SK-N-SH (cell line): ENCODE results near the gene PHF12.

ENCODE experiments used
- CTCF ChIP-seq: fragments of 200-600 bp; sonication (generic); IDR thresholded peaks from 2 replicates; pipeline ENCODE4 v1.6.1; 2017; ENCODE audit warnings: antibody characterized with exemption, mild to moderate bottlenecking, moderate library complexity
- ELF1 ChIP-seq: IDR thresholded peaks from 2 replicates; pipeline ENCODE4 v1.4.0; 2012
- EZH2phosphoT487 ChIP-seq: fragments of 200-600 bp; sonication (generic); IDR thresholded peaks from 2 replicates; pipeline ENCODE4 v1.6.1; 2017; ENCODE audit warnings: low read depth, mixed run types, mild to moderate bottlenecking, antibody characterized with exemption, moderate library complexity, borderline replicate concordance
- MAX ChIP-seq: IDR thresholded peaks from 2 replicates; pipeline ENCODE4 v1.4.0; 2012; ENCODE audit warnings: low read depth
- MXI1 ChIP-seq: IDR thresholded peaks from 2 replicates; pipeline ENCODE4 v1.6.1; 2012; ENCODE audit warnings: mild to moderate bottlenecking, low read depth, low read length, improper control_type of control experiment
- RAD21 ChIP-seq: IDR thresholded peaks from 2 replicates; pipeline ENCODE4 v1.6.1; 2012; ENCODE audit warnings: mild to moderate bottlenecking, low read length
- RCOR1 ChIP-seq: fragments of 150-350 bp; IDR thresholded peaks from 2 replicates; pipeline ENCODE4 v1.6.1; 2017; ENCODE audit warnings: antibody characterized with exemption, low read length
- RFX5 ChIP-seq: IDR thresholded peaks from 2 replicates; pipeline ENCODE4 v1.6.1; 2012; ENCODE audit warnings: mild to moderate bottlenecking, improper control_type of control experiment, low read length
- RXRA ChIP-seq: IDR thresholded peaks from 2 replicates; pipeline ENCODE4 v1.4.0; 2012; ENCODE audit warnings: low read depth, mild to moderate bottlenecking, borderline replicate concordance
- SIN3A ChIP-seq: IDR thresholded peaks from 2 replicates; pipeline ENCODE4 v1.6.1; 2012; ENCODE audit warnings: low read depth, mild to moderate bottlenecking, low read length, moderate library complexity, borderline replicate concordance
- TAF1 ChIP-seq: IDR thresholded peaks from 2 replicates; pipeline ENCODE4 v1.6.1; 2012; ENCODE audit warnings: low read depth, mild to moderate bottlenecking, low read length, moderate library complexity, borderline replicate concordance
- TEAD4 ChIP-seq: IDR thresholded peaks from 2 replicates; pipeline ENCODE4 v1.4.0; 2012; ENCODE audit warnings: mild to moderate bottlenecking, borderline replicate concordance; ENCODE audit not compliant: insufficient read depth
- YY1 ChIP-seq: IDR thresholded peaks from 2 replicates; pipeline ENCODE4 v1.4.0; 2012; ENCODE audit warnings: low read depth, mild to moderate bottlenecking

- TF ChIP-seq RCOR1 (no peak), SIN3A (no peak), RFX5 (no peak), YY1 (no peak), CTCF (no peak), TAF1 (no peak), MXI1 (no peak), MAX (no peak), RXRA (no peak), RAD21 (no peak), ELF1 (no peak), EZH2phosphoT487 (no peak), TEAD4 (no peak)
Observed at GRCh38 chr17:28989028-28989427, 37.7 kb upstream of the PHF12 start.
